ENCODE results near the gene PRAC2.
A peak's percentile ranks its signal among the peaks of the same experiment; 100 is the strongest.

PRAC2 gene

GRCh38 chr17:48723423-48724250 is 652 bp downstream of the PRAC2 start:
- TF ChIP-seq MAX (IDR thresholded peaks at IDR 0.05; ENCODE audit: low read depth, low read length) (no peak), CTCF (IDR thresholded peaks at IDR 0.05; ENCODE audit: low read depth, low read length) (no peak), MYC (IDR thresholded peaks at IDR 0.05; ENCODE audit: low read depth, low read length) (no peak), POLR2A (IDR thresholded peaks at IDR 0.05; ENCODE audit: extremely low read depth, insufficient read length) (no peak)
- H3K4me3 ChIP-seq (ENCODE audit: low read depth, low read length), result no peak overlapping the region
- DNase-seq (ENCODE audit: low read depth), result no peak

- DNase-seq (ENCODE audit: low read depth), result peak; percentile 73
- TF ChIP-seq POLR2A (IDR thresholded peaks at IDR 0.05; ENCODE audit: extremely low read depth, insufficient read length) (no peak), MAX (IDR thresholded peaks at IDR 0.05; ENCODE audit: low read depth, low read length) (no peak), CTCF (IDR thresholded peaks at IDR 0.05; ENCODE audit: low read depth, low read length) (peak; percentile 63), MYC (IDR thresholded peaks at IDR 0.05; ENCODE audit: low read depth, low read length) (no peak)
- H3K4me3 ChIP-seq (ENCODE audit: low read depth, low read length), result no peak overlapping the region
Measured at GRCh38 chr17:48724251-48725003, 1.4 kb downstream of the PRAC2 start.

GRCh38 chr17:48725004-48725287 is 2.0 kb downstream of the PRAC2 start:
- no peak overlapping the region for H3K4me3 ChIP-seq (ENCODE audit: low read depth, low read length)
- peak; percentile 20 for DNase-seq (ENCODE audit: low read depth)
- TF ChIP-seq CTCF (IDR thresholded peaks at IDR 0.05; ENCODE audit: low read depth, low read length) (no peak), MYC (IDR thresholded peaks at IDR 0.05; ENCODE audit: low read depth, low read length) (no peak), POLR2A (IDR thresholded peaks at IDR 0.05; ENCODE audit: extremely low read depth, insufficient read length) (no peak), MAX (IDR thresholded peaks at IDR 0.05; ENCODE audit: low read depth, low read length) (no peak)

- no peak overlapping the region for H3K4me3 ChIP-seq (ENCODE audit: low read depth, low read length)
- DNase-seq (ENCODE audit: low read depth), result no peak
- no peak for TF ChIP-seq CTCF (IDR thresholded peaks at IDR 0.05; ENCODE audit: low read depth, low read length)
- TF ChIP-seq POLR2A (IDR thresholded peaks at IDR 0.05; ENCODE audit: extremely low read depth, insufficient read length), result no peak
- TF ChIP-seq MYC (IDR thresholded peaks at IDR 0.05; ENCODE audit: low read depth, low read length), result no peak
- no peak for TF ChIP-seq MAX (IDR thresholded peaks at IDR 0.05; ENCODE audit: low read depth, low read length)
Measured at GRCh38 chr17:48725288-48726064, 2.5 kb downstream of the PRAC2 start.

GRCh38 chr17:48726114-48726915 is 3.3 kb downstream of the PRAC2 start:
- TF ChIP-seq CTCF (IDR thresholded peaks at IDR 0.05; ENCODE audit: low read depth, low read length) (no peak), POLR2A (IDR thresholded peaks at IDR 0.05; ENCODE audit: extremely low read depth, insufficient read length) (no peak), MYC (IDR thresholded peaks at IDR 0.05; ENCODE audit: low read depth, low read length) (no peak), MAX (IDR thresholded peaks at IDR 0.05; ENCODE audit: low read depth, low read length) (no peak)
- DNase-seq (ENCODE audit: low read depth), result no peak
- no peak overlapping the region for H3K4me3 ChIP-seq (ENCODE audit: low read depth, low read length)
